Hematopoietic multipotent progenitor cell treated with erythropoietin and hydrocortisone succinate and interleukin-3 and kit ligand, for 15 days (in vitro differentiated cells): Measurements from ENCODE around the gene BTBD9.

Experiments
- DNase-seq: peaks from one replicate; pipeline ENCODE4 v3.0.0-alpha.2; 2015; ENCODE audit warnings: low spot score

BTBD9 gene

DNA sequence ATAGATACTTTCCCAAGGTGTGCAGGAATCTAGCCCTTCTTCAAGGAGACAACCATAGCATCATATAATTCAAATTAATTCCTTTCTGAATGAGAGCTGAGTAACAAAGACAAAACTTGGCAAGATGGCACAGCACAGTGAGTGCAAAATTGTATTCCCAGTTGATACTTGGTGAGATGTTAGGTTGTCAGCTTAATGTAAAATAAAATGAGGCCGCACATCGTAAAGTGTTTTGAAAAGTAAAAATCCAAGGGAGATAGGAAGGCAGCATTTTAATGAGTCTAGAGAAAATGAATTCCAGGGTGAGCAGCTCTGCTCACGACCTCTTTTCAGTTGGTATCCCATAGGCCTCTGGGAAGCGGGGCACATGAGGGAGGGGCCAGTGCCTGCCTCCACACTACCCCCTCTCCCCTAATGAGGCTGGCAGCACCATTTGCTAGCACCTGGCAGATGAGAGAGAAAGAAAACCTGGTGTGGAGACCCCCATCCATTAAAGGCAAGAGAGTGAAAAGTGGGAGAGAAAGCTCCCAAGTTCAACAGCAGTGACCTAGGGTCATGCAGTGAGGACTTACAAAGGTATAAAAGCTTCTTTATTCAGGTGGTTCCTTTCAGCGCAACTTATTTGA, 158.4 kb downstream of the BTBD9 start:
- DNase-seq = no peak

DNA sequence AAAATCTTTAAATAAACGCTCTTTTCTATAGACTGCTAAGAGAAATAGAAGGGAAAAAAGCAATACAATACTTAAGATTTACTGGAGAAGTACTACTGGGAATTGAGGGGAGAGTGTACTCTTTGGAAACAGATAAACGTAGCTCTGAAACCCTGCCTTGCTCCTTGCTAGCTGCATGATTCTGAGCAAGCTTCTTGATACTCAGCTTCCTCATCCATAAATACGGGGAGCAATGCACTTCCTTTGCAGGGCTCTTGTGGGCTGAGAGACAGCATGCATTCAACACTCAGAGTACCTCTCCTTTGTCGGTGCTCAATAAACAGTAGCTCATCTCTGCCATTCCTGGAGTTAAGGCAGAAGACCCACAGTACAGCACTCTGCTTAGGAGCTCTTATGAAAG, 159.7 kb downstream of the BTBD9 start:
- no peak for DNase-seq

DNA sequence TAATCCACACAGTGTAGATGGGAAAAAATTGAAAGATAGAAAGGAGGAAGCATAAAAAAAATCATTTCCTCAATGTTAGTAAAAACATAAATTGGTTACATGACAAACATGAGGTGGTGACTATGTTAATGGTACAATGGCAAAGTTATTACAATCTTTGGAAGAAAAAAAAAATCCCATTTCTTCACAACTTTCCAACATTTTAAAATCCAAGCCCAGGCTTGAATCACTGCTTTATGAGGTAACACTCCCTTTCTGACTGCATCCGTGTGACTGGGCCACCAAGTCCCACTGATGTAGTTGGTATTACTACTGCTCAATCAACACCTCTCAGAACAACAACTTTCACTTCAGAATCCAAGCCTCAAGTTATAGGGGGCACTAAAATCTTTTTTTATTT, 160.4 kb downstream of the BTBD9 start:
- no peak for DNase-seq

DNA sequence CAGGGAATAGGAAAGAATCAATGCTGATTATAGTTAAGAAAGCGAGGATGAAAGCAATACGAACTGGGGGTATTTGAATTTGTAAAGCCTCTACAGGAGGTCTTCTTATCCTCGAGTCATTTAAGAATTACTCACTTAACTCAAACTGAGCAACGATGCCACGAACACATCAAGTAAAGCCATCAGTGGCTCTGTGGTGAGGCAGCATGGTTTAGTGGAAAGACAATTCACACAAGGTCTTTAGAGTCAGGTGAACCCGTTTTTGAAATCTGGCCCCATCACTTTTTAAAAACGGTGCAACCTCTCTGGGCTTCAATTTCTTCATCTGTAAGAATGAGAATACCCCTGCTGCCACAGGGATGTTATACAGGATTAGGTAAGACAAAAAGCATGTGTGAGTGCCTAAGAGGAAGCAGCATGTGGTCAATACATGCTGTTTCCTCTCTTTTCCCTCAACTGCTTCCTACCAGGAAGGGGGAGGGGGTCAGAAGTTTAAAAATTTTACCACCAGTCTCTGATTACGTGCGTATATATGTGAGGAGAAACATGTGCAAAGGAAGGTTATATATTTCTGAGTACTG, 162.0 kb downstream of the BTBD9 start:
- DNase-seq = no peak

DNA sequence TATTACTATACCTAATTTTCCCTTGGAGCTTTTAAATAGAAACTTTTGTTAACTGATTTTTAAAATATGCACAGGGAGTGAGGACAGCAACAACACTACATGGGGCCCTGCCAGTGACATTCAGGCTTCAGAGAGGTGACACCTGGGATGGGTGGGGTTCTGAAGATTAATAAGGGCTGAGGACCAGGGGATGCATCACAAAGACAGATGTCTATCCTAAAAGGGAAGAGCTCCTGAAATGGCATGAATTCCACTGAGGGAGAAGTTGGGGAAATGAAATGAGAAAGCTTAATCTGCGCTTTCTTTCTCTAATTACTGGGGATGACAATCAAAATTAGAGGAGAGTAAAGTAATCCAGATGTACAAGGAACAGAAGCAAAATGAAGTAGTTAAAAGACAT, 162.8 kb downstream of the BTBD9 start:
- DNase-seq = no peak

DNA sequence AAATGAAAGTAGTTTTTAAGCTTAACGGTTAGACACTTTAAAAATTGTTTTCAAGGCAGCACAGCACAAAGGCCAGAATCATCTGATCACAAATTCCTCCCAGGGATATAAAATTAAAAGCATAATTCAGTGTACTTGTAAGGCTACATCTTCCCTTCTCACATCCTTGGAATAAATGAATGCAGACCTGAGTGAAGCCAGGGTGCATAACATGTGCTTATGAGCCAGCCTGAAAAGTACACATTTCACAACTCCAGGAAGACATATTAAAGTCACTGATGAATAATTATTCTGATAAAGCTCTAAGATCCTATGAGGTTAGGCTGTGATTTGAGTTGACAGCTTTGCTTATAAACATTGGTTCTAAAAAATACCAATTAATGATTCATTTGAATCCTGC, 163.6 kb downstream of the BTBD9 start:
- DNase-seq = no peak

DNA sequence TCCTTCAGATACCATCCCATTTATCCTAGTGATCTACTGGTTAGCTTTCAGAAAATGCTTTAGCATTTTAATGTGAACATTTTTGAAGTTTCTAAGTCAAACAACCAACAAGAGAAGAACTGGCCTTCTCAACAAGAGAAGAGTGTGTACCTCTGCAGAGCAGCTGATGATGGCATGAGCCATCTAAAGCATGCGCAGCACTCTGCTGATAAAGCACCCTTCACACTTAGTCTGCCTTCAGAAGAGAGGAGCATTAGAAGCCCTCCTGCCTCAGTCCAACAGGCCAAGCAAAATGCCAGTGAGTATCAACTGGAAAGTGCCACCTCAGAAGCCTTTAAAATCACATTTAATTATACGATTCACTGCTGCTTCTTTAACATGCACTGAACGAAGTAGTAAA, 169.2 kb downstream of the BTBD9 start:
- DNase-seq = no peak

DNA sequence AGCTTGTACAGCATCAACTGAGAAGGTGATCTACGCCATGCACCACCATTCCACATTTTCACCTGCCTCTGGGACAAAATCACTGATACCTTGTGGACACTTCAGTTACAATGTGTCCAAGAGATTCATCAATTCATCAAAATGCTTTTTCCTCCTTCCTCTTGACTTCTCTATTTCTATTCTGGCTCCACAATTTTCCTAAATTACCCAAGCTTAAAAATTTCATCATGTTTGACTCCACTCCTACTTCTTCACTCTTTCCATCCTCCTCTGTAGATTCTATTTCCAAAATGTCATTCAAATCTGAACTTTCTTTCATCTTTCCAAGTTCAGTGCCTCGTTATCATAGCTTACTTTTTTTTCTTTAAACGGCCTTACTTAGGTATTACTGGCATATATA, 172.2 kb downstream of the BTBD9 start:
- DNase-seq = no peak

DNA sequence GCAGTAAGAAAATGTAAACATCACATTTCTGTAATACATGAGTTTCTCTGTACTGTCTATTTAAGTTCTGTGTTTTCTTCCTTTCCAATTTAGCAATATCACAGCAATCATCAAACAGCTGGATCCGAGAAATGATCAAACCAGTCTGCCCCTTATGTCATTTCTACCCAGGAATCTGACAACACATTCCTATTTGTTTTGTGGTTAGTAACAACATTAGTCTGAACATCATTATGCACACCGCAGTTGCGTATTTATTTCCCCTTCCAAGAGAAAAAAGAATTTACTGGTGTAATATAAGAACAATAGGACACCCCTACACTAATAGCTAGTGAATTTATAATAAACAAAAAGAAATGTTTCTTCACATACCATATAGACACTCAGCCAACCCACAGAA, 179.5 kb downstream of the BTBD9 start:
- no peak for DNase-seq

DNA sequence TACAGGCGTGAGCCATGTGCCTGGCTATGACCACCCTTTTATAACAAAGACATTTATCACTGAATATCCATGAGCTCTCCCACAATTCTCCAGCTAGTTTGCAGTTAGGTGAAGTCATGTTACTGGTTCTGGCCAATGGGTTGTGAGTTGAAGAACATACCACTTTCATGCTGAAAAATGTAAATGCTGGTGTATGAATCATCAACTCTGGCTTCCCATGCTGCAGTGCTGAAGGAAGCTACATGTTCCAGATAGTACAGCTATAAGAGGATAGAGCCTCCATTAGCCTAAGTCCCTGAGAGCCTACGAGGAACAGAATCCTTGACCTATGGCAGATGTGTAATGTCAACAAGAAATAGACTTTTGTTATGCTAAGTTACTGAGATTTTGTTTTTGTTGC, 180.4 kb downstream of the BTBD9 start:
- no peak for DNase-seq

DNA sequence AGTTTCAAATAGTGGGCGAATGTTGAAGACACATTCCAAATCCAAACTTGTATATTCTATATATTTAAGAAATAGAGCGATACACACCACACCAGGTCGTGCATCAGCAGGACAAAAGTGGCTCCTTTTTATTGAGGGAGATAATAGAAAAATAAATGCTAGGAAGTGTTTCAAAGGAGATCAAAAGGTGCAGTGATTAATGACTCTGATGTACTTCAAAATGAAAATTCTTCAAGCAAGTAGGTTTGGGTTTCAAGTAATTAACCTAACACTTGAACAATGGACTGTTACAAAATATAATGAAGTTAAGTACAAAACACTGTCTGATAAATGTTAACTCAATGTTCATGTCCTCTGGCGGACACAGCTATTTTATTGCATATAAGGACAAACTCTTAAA, 185.9 kb downstream of the BTBD9 start:
- no peak for DNase-seq

DNA sequence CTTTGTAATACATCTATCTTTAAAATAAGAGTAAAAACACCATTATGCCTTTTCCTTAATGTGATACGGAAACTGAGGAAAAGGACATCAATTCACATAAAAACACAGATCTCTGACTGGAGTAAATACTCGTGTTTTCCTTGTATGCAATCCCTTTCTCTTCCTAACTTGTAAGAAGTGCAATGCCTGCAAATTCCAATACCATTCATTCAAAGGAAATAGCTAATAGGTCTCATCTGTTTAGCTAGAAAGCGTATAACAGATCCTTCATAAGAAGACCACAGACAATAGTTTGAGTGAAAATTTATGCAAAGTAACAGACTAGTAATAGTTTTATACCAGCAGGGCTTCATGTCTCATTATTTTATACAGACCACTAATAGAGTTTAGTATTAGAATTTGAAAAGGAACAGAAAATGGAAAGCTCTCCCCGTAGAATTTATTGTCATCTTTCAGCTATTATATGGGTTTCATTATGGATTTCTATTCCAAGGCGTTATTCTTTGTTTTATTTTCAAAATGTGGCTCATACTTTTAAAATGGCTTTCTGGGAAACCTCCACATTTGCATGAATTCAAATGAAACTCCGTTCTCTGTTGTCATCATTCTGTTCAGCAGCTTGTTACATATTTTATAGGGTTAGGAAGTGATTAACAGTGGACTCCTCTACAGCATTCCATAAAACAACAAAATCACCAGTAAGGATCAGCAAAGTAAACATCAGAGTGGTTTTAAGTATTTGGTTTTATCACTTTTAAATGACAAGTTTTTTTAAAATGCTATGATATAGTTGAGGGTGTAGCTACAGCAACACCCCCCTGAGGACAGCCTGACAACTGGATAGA, 186.7 kb downstream of the BTBD9 start:
- no peak for DNase-seq

DNA sequence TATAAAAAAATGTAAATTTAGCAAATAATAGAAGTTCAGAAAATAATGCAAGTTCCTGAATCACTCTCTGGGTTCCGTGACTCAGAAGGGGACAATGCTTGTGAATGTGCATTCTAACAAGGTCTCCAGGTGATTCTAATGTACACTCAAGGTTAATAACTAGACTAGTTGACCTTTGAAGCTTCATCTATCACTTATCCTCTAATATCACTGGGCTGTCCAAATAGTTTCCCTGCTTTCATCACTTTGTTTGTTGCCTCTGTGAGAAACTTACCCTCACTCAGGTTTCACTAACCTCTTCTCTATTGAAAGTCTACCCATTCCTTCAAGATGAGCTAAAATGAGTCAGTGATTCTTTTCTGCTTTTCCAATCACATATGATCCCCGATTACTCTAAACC, 189.0 kb downstream of the BTBD9 start:
- no peak for DNase-seq

DNA sequence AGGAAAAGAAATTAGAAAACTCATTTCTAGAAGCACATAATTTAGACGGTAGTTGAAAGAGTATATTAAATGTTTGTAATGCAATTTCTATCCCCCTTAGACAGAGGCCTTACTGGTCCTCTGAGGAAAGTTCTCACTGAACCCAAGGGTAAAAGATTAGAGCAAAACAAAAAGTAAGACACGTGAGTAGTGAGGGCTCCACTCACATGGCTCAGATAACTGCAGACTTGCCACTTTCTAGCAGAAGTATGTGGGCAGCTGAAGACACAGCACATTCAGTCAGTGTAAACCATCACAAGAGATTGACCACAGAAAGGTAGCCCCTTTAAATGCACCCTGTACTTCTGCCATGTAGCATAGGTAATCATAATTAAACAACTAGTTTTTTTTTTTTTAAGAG, 193.8 kb downstream of the BTBD9 start:
- no peak for DNase-seq

DNA sequence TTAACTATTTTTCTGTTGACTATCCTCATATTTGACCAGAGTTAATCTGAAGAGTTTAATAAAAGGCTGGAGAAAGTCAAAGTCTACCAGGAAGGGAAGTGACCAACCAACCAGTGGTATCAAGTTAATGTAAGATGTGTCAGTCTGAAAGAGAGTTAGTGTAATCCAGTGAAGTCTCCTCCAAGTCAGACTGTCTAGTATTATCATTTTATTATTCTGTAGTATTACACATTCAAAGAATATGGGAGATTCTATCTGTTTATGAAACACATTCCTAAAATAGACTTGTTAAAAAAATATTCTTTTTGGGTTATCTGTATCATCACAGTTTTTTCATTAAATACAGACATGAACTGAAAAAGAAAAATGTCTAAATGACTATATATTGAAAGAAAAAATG, 194.4 kb downstream of the BTBD9 start:
- DNase-seq = no peak

DNA sequence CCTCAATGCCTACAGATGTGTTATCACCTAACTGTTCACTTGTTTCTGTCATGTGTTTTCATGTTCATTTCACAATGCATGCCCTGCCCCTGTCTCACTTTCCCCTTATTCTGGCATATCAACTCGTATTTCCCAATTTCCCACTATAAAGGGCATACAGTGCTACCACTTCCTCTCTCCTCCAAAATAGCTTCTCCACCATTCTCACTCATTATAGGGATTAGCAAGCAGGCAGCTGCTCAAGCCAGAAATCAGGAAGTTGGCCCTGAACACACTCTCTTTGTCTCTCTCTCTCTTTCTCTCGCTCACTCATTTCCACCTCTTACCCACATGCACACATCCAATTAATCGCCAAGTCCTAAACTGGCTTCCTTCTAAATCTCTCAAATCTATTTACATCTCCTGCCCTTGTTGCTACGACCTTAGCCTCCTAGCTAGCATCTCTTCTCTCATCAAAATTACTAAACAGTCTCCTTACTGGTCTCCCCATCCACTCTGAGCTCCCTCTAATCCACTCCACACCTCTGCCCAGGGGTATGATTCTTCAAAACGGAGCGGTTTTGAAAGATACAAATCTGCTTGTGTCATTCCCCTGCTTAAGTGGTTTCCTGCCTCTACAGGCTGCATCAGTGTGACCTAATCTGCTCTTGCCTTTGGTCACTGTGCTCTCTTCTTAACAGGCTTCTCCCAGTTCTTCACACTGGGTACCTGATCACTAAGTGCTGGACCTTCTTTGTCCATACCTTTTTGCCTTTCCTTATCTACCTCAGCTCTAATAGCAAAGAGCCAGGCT, 196.2 kb downstream of the BTBD9 start:
- no peak for DNase-seq

DNA sequence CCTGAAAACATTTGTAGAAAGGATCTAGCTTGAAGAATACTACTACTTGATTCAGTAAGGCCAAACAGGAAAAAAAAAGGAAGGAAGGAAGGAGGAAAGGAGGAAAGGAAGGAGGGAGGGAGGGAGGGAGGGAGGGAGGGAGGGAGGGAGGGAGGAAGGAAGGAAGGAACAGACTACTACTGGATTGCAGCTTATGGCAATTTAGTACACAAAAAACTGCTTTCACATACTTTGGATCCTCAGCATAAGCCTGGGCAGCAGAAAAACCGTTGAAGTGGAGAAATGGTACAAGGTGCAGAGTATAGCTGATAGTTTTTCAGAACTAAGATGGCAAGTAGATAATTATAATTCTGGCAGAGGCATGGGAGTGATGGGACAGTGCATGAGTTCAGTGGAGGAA, 201.6 kb downstream of the BTBD9 start:
- no peak for DNase-seq

DNA sequence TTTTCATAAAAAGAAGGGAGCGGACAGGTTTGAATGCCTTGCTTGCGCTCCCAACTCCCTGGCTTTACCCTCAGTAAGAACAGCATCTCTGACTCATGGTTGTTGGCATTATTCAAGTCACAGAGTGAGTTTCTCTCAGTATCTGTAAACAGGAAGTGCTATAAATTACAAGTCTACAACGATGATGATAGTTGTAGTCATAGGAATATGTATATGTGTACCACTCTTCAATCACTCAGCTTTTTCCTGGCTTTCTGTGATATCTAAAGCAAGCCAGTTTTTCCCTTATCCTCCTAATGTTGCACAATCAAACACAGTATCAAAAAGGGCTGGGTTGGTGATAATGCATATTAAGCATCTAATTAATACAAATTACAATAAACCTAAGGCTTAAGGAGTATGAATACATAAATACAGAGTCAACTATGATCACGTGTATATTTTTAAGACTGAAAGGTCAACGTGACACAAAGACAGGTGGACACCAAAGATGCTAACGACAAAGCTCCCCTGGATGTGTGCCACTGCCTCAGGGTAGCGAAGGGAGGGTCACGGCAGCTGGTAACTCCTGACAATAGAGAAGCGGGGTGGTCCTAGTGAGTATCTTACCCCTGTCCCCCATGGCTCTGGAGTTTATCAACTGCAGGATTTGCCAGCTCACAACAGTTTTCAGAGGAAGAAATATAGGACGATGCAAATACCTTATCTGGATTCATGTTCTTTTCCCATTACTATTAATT, 202.8 kb downstream of the BTBD9 start:
- DNase-seq = no peak

DNA sequence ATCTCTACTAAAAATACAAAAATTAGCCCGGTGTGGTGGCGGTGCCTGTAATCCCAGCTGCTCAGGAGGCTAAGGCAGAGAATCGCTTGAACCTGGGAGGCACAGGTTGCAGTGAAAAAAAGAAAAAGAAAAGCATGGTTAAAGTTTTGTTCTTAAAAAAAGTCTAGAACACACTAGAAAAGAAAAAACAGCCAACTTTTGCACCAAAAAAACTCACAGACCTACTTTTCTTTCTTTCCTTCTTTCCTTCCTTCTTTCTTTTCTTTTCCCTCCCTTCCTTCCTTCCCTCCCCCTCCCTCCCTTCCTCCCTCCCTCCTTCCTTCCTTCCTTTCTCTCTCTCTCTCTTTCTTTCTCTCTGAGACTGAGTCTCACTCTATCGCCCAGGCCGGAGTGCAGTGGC, 204.4 kb downstream of the BTBD9 start:
- no peak for DNase-seq

DNA sequence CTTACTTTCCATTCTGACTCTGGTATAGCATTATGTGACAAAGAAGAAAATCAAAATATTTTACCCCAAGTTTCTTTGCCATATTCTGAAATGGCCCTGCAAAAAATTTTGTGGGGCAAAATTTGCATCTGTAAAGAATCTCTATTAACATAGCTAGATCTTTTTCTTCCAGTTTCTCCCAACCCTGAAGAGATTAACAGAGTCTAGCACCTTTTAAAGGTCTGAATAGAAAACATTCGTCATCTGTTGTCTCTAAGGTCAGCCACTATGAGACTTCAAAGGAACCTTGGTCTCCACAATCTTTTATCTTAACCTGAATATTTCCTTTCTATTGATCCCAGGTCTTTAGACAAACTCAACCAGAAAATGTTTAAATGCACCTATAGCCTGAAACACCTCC, 205.7 kb downstream of the BTBD9 start:
- no peak for DNase-seq

DNA sequence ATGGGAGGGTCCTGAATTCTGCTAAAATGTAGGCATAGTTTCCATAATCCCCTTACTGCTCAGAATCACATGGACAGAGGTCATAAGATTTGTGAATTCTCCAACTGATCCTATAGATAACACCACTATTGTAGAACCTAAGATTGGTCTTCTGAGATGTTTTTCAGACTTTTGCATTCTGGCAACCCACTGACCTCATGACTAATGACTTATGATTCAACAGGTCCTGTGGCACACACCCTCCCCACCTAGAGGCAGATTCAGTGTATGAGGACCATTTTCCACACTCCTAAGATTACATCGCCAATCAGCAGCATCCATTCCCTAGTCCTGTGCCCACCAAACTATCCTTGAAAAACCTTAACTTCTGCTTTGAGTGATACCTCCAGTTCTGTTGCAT, 207.2 kb downstream of the BTBD9 start:
- DNase-seq = no peak

DNA sequence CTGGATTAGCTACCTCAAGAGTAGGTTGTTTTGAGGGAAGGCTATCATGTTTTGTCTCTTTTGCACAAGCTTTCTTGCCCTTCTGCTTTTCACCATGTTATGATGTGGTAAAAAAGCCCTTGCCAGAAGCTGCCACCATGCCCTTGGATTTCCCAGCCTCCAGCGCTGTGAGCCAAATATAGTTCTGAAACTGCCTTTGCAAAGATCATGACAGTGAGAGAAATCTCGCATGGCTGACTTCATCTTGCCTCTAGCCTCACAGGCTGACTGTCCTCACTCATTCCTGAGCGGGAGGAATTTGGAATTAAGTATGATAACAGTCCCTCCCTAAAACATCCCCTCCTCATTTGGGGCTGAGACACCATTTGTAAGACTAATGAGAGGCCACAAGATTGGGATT, 207.7 kb downstream of the BTBD9 start:
- DNase-seq = no peak
